AG04450 (cell line): ENCODE results near the gene IKZF1. TPM values are rescaled to one million over a fixed set of nuclear protein-coding genes. Genes with fewer than 3 reads are reported as not detected.

ENCODE experiments used
- CTCF ChIA-PET: fragments of 300-600, 350-600 bp; formaldehyde crosslinking; extraction: SDS; loops from one replicate; lab custom pipeline; 2022; ENCODE audit warnings: antibody characterized with exemption, inconsistent platforms; lab: Charles Lee
- POLR2A ChIA-PET: fragments of 350-600 bp; formaldehyde crosslinking; extraction: SDS; loops from one replicate; lab custom pipeline; 2021; ENCODE audit warnings: antibody characterized with exemption, inconsistent platforms; lab: Yijun Ruan, JAX
- DNase-seq: peaks from one replicate; pipeline ENCODE4 v3.0.0-alpha.2; 2011; ENCODE audit warnings: low read depth, low spot score
- H3K27ac ChIP-seq: one replicate; pipeline ENCODE4 v1.5.1; 2012; ENCODE audit warnings: low read depth, low read length, control low read depth
- H3K27me3 ChIP-seq: one replicate; pipeline ENCODE4 v1.6.0; 2012; ENCODE audit warnings: low read length; ENCODE audit not compliant: control insufficient read depth, insufficient read depth
- H3K4me3 ChIP-seq: 2 replicates; pipeline ENCODE4 v1.5.1; 2011; ENCODE audit warnings: mild to moderate bottlenecking, low read depth, low read length, control low read depth
- H3K9me3 ChIP-seq: 2 replicates; pipeline ENCODE4 v1.5.1; 2012; ENCODE audit warnings: low read length; ENCODE audit not compliant: control insufficient read depth, insufficient read depth
- polyA plus RNA-seq: library from polyadenylated mRNA; depleted of rRNA; stranded (reverse); fragments of >200 nt; gene quantifications from 2 replicates; pipeline ENCODE4 v1.2.3, GENCODE V29; 2011
- TF ChIP-seq, protein P1 (sequence below): IDR thresholded peaks from 2 replicates; pipeline ENCODE4 v1.5.1; 2011; ENCODE audit warnings: low read depth, low read length, control low read depth, inconsistent platforms

Gene IKZF1
- polyA plus RNA-seq, 1 experiment = not detected

DNA sequence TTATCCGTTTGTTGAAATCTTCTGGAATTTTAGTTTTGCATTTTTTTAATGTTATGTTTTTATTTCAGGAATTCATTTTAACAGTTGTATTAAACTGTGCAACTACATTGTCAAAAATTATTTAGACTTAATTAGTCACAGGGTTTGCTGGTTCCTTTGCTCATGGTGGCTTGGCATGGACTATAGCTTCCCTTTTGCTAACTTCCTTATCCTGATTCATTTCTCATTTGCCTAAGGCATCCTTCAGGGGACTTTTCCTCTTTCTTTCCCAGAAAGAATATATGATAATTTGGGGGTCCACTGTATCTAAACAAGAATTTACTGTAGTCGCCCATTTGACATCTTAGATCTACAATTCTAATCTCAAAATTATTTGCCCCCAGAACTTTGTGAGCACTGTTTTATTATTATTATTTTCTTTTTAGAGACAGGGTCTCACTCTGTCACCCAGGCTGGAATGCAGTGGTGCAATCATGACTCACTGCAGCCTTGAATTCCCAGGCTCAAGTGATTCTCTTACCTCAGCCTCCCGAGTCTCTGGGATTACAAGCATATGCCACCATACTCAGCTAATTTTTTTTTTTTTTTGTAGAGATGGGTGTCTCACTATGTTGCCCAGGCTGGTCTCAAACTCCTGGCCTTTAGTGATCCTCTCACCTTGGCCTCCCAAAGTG lies 131.8 kb downstream of the IKZF1 start:
- peak; percentile 27 for DNase-seq
- Histone ChIP-seq H3K9me3 (no peaks in the 10 kb centered on the region), H3K4me3 (no peak overlapping the region), H3K27ac (no peak overlapping the region), H3K27me3 (no peaks in the 10 kb centered on the region)
- CTCF ChIA-PET = interaction anchor here (1.1 to 1.7 kb wide), 2 partner anchors 15 to 18 kb away, joined by 3 to 10 read pairs; no protein-coding TSS in a partner anchor
- TF ChIP-seq, protein P1, sequence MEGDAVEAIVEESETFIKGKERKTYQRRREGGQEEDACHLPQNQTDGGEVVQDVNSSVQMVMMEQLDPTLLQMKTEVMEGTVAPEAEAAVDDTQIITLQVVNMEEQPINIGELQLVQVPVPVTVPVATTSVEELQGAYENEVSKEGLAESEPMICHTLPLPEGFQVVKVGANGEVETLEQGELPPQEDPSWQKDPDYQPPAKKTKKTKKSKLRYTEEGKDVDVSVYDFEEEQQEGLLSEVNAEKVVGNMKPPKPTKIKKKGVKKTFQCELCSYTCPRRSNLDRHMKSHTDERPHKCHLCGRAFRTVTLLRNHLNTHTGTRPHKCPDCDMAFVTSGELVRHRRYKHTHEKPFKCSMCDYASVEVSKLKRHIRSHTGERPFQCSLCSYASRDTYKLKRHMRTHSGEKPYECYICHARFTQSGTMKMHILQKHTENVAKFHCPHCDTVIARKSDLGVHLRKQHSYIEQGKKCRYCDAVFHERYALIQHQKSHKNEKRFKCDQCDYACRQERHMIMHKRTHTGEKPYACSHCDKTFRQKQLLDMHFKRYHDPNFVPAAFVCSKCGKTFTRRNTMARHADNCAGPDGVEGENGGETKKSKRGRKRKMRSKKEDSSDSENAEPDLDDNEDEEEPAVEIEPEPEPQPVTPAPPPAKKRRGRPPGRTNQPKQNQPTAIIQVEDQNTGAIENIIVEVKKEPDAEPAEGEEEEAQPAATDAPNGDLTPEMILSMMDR = no peak
- POLR2A ChIA-PET = interaction anchor here (0.6 kb wide), 1 partner anchor 204 kb away, joined by 3 read pairs; no protein-coding TSS in a partner anchor

DNA sequence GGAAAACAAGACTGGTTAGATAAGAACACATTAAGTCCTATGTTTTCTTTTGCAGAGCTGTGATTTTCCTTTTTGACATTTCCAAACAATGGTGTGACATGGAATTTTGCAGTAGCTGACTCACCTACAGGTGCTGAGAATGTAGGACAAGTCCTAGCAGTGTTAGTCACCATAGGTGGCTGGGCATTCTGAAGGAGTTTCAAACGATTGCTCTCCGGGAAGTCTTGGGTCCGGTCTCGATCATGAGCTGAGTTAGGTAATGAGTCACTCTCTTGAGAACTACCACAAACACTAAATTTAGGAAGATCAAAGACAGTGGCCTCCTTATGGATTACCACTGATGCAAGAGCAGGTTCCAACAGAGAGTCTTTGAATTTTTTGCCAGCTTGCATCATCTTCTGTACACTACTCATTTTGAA lies 142.0 kb downstream of the IKZF1 start:
- ChIA-PET POLR2A (no interaction called here), CTCF (interaction anchor here (1.5 to 6.9 kb wide), 3 partner anchors 22 to 715 kb away, joined by 3 to 34 read pairs (median 10); no protein-coding TSS in a partner anchor)
- Histone ChIP-seq H3K27me3 (no peaks in the 10 kb centered on the region), H3K27ac (no peak overlapping the region), H3K9me3 (peaks cover 7% of the 10 kb centered on the region; the same call in 1 of the 2 replicates), H3K4me3 (no peak overlapping the region)
- DNase-seq = peak; percentile 21
- TF ChIP-seq, protein P1 = no peak

DNA sequence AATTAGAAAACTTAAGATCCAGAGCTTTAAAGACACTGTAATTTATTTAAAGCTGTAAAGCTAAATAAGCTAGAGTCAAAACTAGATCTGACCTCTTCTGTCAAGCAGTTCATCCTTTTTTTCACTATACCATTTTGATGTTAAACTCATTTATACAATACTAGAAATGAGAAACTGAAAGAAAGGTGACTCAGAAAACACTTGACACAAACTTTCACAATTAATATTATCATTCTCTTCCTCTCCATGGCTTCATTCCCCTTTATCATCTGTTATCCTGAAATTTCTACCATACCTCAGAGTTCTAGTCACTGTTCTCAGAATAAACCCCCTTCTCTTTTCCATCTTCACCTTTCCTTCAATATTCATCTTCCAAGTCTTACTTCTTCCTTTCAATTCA lies 144.3 kb downstream of the IKZF1 start:
- Histone ChIP-seq H3K4me3 (no peak overlapping the region), H3K27me3 (no peaks in the 10 kb centered on the region), H3K9me3 (peaks cover 7% of the 10 kb centered on the region; the same call in 1 of the 2 replicates), H3K27ac (no peak overlapping the region)
- POLR2A ChIA-PET = no interaction called here
- CTCF ChIA-PET = interaction anchor here (1.4 to 6.9 kb wide), 5 partner anchors 19 to 713 kb away, joined by 5 to 34 read pairs (median 10); no protein-coding TSS in a partner anchor
- TF ChIP-seq, protein P1 = no peak
- no peak for DNase-seq

DNA sequence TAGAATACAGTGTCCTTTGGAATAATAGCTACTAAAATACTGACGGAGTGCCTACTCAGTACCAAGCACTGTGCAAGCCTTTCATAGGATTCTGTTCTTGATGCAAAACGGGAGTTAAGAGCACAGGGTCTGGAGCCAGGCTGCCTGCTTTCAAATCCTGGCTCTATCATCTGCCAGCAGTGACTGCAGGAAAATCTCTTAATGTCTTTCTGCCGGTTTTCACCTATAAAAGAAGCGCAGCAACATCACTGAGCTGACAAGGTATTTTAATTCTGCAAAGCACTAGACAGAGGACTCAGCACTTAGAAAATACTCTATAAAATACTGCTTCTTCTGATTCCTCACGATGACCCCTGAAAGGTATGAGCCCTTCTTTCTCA lies 145.0 kb downstream of the IKZF1 start:
- ChIA-PET POLR2A (no interaction called here), CTCF (interaction anchor here (1.0 to 6.9 kb wide), 5 partner anchors 19 to 712 kb away, joined by 5 to 34 read pairs (median 7); no protein-coding TSS in a partner anchor)
- Histone ChIP-seq H3K4me3 (peak overlapping the region; percentile 90), H3K9me3 (peaks cover 7% of the 10 kb centered on the region; the same call in 1 of the 2 replicates), H3K27me3 (no peaks in the 10 kb centered on the region), H3K27ac (no peak overlapping the region)
- DNase-seq = no peak
- TF ChIP-seq, protein P1 = no peak
